IMR-90 (cell line): ENCODE results near the gene CDKL4. TPM values are rescaled to one million over a fixed set of nuclear protein-coding genes. Genes with fewer than 3 reads are reported as not detected.

ENCODE experiments used
- ATAC-seq: fragments of 200-7000 bp; cut with Tn5 transposase; 2 replicates; pipeline ENCODE4 v1.9.1; 2020; ENCODE audit warnings: low read depth, mild to moderate bottlenecking, moderate library complexity
- BruUV-seq: library from RNA; stranded (reverse); fragments of 400-500 nt; replicated peaks from 2 replicates; lab custom pipeline; 2021; lab: Mats Ljungman, UMichigan
- CTCF ChIA-PET: fragments of 300-600 bp; formaldehyde crosslinking; extraction: SDS; loops from one replicate; lab custom pipeline; 2021; ENCODE audit warnings: antibody characterized with exemption; lab: Yijun Ruan, JAX
- POLR2A ChIA-PET: fragments of 300-600 bp; sonication (Branson Sonifier 250); formaldehyde crosslinking; loops from one replicate; lab custom pipeline; 2022; ENCODE audit warnings: antibody characterized with exemption; ENCODE audit not compliant: unreplicated experiment; lab: Charles Lee
- DNase-seq: peaks from one replicate; pipeline ENCODE4 v3.0.0; 2013
- H2AFZ ChIP-seq: replicated peaks from 2 replicates; pipeline ENCODE3; 2013; ENCODE audit warnings: low read length, mild to moderate bottlenecking; ENCODE audit not compliant: poor library complexity
- H2AK5ac ChIP-seq: 2 replicates; pipeline ENCODE4 v1.6.1; 2013; ENCODE audit warnings: low read depth, low read length, inconsistent platforms
- H2AK9ac ChIP-seq: replicated peaks from 2 replicates; pipeline ENCODE3; 2013; ENCODE audit warnings: mild to moderate bottlenecking, low read depth, low read length, moderate library complexity; ENCODE audit not compliant: poor library complexity
- H2BK120ac ChIP-seq: 2 replicates; pipeline ENCODE4 v1.6.1; 2013; ENCODE audit warnings: low read depth, low read length, inconsistent platforms
- H2BK15ac ChIP-seq: 3 replicates; pipeline ENCODE4 v1.6.1; 2013; ENCODE audit warnings: low read depth, low read length, inconsistent platforms
- H2BK20ac ChIP-seq: 2 replicates; pipeline ENCODE4 v1.6.1; 2013; ENCODE audit warnings: low read depth, mild to moderate bottlenecking, inconsistent platforms, low read length, moderate library complexity
- H2BK5ac ChIP-seq: 2 replicates; pipeline ENCODE4 v1.6.1; 2013; ENCODE audit warnings: mild to moderate bottlenecking, low read depth, low read length, inconsistent platforms; ENCODE audit not compliant: poor library complexity, severe bottlenecking
- H3K14ac ChIP-seq: replicated peaks from 2 replicates; pipeline ENCODE4 v1.6.1; 2013; ENCODE audit warnings: low read depth, low read length, inconsistent platforms
- H3K18ac ChIP-seq: 2 replicates; pipeline ENCODE4 v1.6.1; 2013; ENCODE audit warnings: low read depth, low read length, control low read depth
- H3K23ac ChIP-seq: 2 replicates; pipeline ENCODE4 v1.6.1; 2013; ENCODE audit warnings: low read depth, low read length, inconsistent platforms
- H3K27ac ChIP-seq: 2 replicates; pipeline ENCODE4 v1.5.1; 2013; ENCODE audit warnings: mild to moderate bottlenecking, control low read depth, low read length; ENCODE audit not compliant: insufficient read depth
- H3K27me3 ChIP-seq: 2 replicates; pipeline ENCODE4 v1.6.1; 2013; ENCODE audit warnings: low read length; ENCODE audit not compliant: control insufficient read depth, insufficient read depth
- H3K36me3 ChIP-seq: 2 replicates; pipeline ENCODE4 v1.6.1; 2013; ENCODE audit warnings: low read length, mixed read lengths; ENCODE audit not compliant: control insufficient read depth, insufficient read depth
- H3K4ac ChIP-seq: 2 replicates; pipeline ENCODE4 v1.6.1; 2013; ENCODE audit warnings: low read depth, low read length, inconsistent platforms
- H3K4me1 ChIP-seq: 2 replicates; pipeline ENCODE4 v1.6.1; 2013; ENCODE audit warnings: low read length, mixed read lengths; ENCODE audit not compliant: control insufficient read depth, insufficient read depth
- H3K4me2 ChIP-seq: 2 replicates; pipeline ENCODE4 v1.6.1; 2013; ENCODE audit warnings: low read depth, mild to moderate bottlenecking, control low read depth, low read length, moderate library complexity
- H3K4me3 ChIP-seq: 2 replicates; pipeline ENCODE4 v1.5.1; 2013; ENCODE audit warnings: low read depth, mild to moderate bottlenecking, control low read depth, low read length, moderate library complexity; ENCODE audit not compliant: insufficient read depth
- H3K56ac ChIP-seq: 2 replicates; pipeline ENCODE4 v1.6.1; 2013; ENCODE audit warnings: low read length, inconsistent platforms; ENCODE audit not compliant: insufficient read depth; ENCODE audit errors: extremely low read depth
- H3K79me1 ChIP-seq, 2 experiments: 2 replicates each; pipeline ENCODE4 v1.6.1; 2013; ENCODE audit warnings: low read length in 2 of 2, inconsistent platforms in 1 of 2, low read depth in 1 of 2
- H3K9ac ChIP-seq: 2 replicates; pipeline ENCODE4 v1.6.1; 2013; ENCODE audit warnings: low read depth, low read length, control low read depth
- H3K9me1 ChIP-seq: 2 replicates; pipeline ENCODE4 v1.6.1; 2013; ENCODE audit warnings: low read length, inconsistent platforms; ENCODE audit not compliant: insufficient read depth
- H3K9me3 ChIP-seq: 2 replicates; pipeline ENCODE4 v1.6.1; 2013; ENCODE audit warnings: low read length; ENCODE audit not compliant: control insufficient read depth, insufficient read depth
- H4K20me1 ChIP-seq: 2 replicates; pipeline ENCODE4 v1.6.1; 2013; ENCODE audit warnings: low read length, inconsistent platforms; ENCODE audit not compliant: insufficient read depth
- H4K5ac ChIP-seq: 2 replicates; pipeline ENCODE4 v1.6.1; 2013; ENCODE audit warnings: mild to moderate bottlenecking, low read depth, low read length, control low read depth
- H4K8ac ChIP-seq, 2 experiments: 2 replicates each; pipeline ENCODE4 v1.6.1; 2013; ENCODE audit warnings: low read depth in 2 of 2, low read length in 2 of 2, control low read depth in 1 of 2, inconsistent platforms in 1 of 2
- H4K91ac ChIP-seq: 2 replicates; pipeline ENCODE4 v1.6.1; 2013; ENCODE audit warnings: low read depth, low read length, inconsistent platforms; ENCODE audit not compliant: insufficient read depth
- MXI1 ChIP-seq: IDR thresholded peaks from 2 replicates; pipeline ENCODE4 v1.6.1; 2012; ENCODE audit warnings: low read depth, mild to moderate bottlenecking, low read length, moderate library complexity, borderline replicate concordance
- dilution Hi-C: fragments of 300-500 bp; cut with HindIII; formaldehyde crosslinking; loops from one replicate; pipeline ENCODE4 v1.14.3; 2018; ENCODE audit warnings: low sequenced_read_pairs; ENCODE audit not compliant: unreplicated experiment
- in situ Hi-C: fragments of 300-500 bp; cut with MboI; formaldehyde crosslinking; loops from 3 replicates; pipeline ENCODE4 v1.14.3; 2019; ENCODE audit warnings: low sequenced_read_pairs, inconsistent platforms, mixed read lengths
- intact Hi-C: fragments of 100-400 bp; cut with micrococcal nuclease; formaldehyde crosslinking; loops from 2 replicates; pipeline ENCODE4 v1.10.0; 2022
- polyA plus RNA-seq, 3 experiments: library from polyadenylated mRNA; depleted of rRNA; stranded (reverse); fragments of >200 nt; gene quantifications; 2 replicates each; pipeline ENCODE4 v1.2.3, GENCODE V29; 2012; ENCODE audit warnings: low replicate concordance in 1 of 3
- total RNA-seq: library from RNA; depleted of rRNA; stranded (reverse); fragments of >200 nt; gene quantifications from 2 replicates; pipeline ENCODE4 v1.2.3, GENCODE V29; 2012

The CDKL4 gene
- total and polyA plus RNA-seq, 2 of the 4 experiments (the other 2 are of a cell fraction), result not detected

DNA sequence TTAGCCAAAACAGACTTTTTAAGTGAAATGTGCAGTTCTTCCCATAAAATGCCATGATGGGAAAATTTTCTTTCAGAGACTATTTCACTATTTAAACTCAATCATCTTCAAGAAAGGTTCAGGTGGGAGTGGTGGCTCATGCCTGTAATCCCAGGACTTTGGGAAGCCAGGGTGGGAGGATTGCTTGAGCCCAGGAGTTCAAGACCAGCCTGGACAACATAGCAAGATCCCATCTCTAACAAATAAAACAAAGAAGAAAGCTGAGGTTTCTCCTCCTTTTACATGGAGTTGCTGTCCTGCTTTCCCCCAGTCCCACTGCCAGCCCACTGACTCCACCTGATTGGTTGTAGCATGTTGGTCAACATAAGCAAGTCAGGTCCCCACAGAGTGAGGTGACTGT lies 97.1 kb downstream of the CDKL4 start:
- in situ Hi-C loops, result no loop called here
- Histone ChIP-seq H4K20me1 (no peaks in the 10 kb centered on the region), H2BK120ac (no peak overlapping the region), H3K4me2 (no peak overlapping the region), H3K9ac (no peak overlapping the region), H4K5ac (no peak overlapping the region), H3K56ac (no peak overlapping the region), H2BK20ac (no peak overlapping the region), H3K18ac (no peak overlapping the region), H3K9me3 (no peaks in the 10 kb centered on the region), H3K4ac (no peak overlapping the region), H2AK9ac (no peak overlapping the region), H3K36me3 (no peaks in the 10 kb centered on the region), H3K9me1 (no peaks in the 10 kb centered on the region), H3K4me3 (no peak overlapping the region), H3K79me1 (no peaks in the 10 kb centered on the region), H4K8ac (no peak overlapping the region), H3K27ac (no peak overlapping the region), H4K91ac (no peak overlapping the region), H2BK5ac (no peak overlapping the region), H3K4me1 (no peaks in the 10 kb centered on the region; the same call in 1 of the 2 replicates), H2AFZ (no peak overlapping the region), H3K14ac (no peak overlapping the region), H2BK15ac (no peak overlapping the region), H3K23ac (no peak overlapping the region), H2AK5ac (no peak overlapping the region), H3K27me3 (0 out of 2 replicates have a peak, but pooled peaks cover 3% of the 10 kb centered on the region)
- no peak for ATAC-seq
- TF ChIP-seq MXI1, result no peak
- ChIA-PET POLR2A (no interaction called here), CTCF (no interaction called here)
- intact Hi-C loops, result no loop called here
- no TSS peak for BruUV-seq
- dilution Hi-C loops, result no loop called here
- no peak for DNase-seq
